Prostate gland (tissue), 2 donors: ENCODE results near the gene PSMG1.

Source experiments
- CTCF ChIP-seq, 4 experiments: fragments of 200-600 bp in 2 of 4; fragments of 450-650 bp in 2 of 4; sonication (generic) in 2 of 4; IDR thresholded peaks; 1 replicate in 3 of 4; 2 replicates in 1 of 4; pipeline ENCODE4 v1.5.1; 2016 to 2019; ENCODE audit warnings: antibody characterized with exemption in 4 of 4, mild to moderate bottlenecking in 2 of 4, moderate library complexity in 2 of 4
- POLR2AphosphoS5 ChIP-seq: sonication (generic); formaldehyde crosslinking; IDR thresholded peaks from one replicate; pipeline ENCODE4 v1.6.1; 2017; ENCODE audit warnings: antibody characterized with exemption

GRCh38 chr21:39180429-39181019, 2.7 kb downstream of the PSMG1 start:
- TF ChIP-seq POLR2AphosphoS5 (no peak), CTCF (IDR thresholded peaks at IDR 0.05) (peak in 1 of 4 experiments; percentile 9)
